Adipocyte (in vitro differentiated cells): Measurements from ENCODE around the gene NELL1.

Experiments used
- DNase-seq: peaks from one replicate; pipeline ENCODE4 v3.0.0-alpha.2; 2015; ENCODE audit warnings: low read depth
- H3K27me3 ChIP-seq: replicated peaks from 2 replicates; pipeline ENCODE4 v1.7.0; 2013; ENCODE audit warnings: mild to moderate bottlenecking, low read length, moderate library complexity; ENCODE audit not compliant: control insufficient read depth, insufficient read depth
- H3K36me3 ChIP-seq: 2 replicates; pipeline ENCODE4 v1.7.0; 2013; ENCODE audit warnings: low read length, mild to moderate bottlenecking, moderate library complexity; ENCODE audit not compliant: control insufficient read depth, insufficient read depth, severe bottlenecking
- H3K4me1 ChIP-seq: 2 replicates; pipeline ENCODE4 v1.7.0; 2013; ENCODE audit warnings: mild to moderate bottlenecking, low read length, moderate library complexity; ENCODE audit not compliant: control insufficient read depth, insufficient read depth
- H3K4me3 ChIP-seq: 2 replicates; pipeline ENCODE4 v1.7.0; 2013; ENCODE audit warnings: mild to moderate bottlenecking, low read length, moderate library complexity
- H3K9ac ChIP-seq: 2 replicates; pipeline ENCODE4 v1.7.0; 2013; ENCODE audit warnings: mild to moderate bottlenecking, low read length, moderate library complexity
- H3K9me3 ChIP-seq: 2 replicates; pipeline ENCODE4 v1.7.0; 2013; ENCODE audit warnings: mild to moderate bottlenecking, low read length, moderate library complexity; ENCODE audit not compliant: control insufficient read depth

The NELL1 gene

GRCh38 chr11:20917306-20917705 is 247.9 kb downstream of the NELL1 start:
- Histone ChIP-seq H3K27me3 (no peaks in the 10 kb centered on the region), H3K4me3 (no peak overlapping the region), H3K4me1 (no peaks in the 10 kb centered on the region), H3K9ac (no peak overlapping the region), H3K36me3 (no peaks in the 10 kb centered on the region), H3K9me3 (no peaks in the 10 kb centered on the region)
- DNase-seq = no peak

DNA sequence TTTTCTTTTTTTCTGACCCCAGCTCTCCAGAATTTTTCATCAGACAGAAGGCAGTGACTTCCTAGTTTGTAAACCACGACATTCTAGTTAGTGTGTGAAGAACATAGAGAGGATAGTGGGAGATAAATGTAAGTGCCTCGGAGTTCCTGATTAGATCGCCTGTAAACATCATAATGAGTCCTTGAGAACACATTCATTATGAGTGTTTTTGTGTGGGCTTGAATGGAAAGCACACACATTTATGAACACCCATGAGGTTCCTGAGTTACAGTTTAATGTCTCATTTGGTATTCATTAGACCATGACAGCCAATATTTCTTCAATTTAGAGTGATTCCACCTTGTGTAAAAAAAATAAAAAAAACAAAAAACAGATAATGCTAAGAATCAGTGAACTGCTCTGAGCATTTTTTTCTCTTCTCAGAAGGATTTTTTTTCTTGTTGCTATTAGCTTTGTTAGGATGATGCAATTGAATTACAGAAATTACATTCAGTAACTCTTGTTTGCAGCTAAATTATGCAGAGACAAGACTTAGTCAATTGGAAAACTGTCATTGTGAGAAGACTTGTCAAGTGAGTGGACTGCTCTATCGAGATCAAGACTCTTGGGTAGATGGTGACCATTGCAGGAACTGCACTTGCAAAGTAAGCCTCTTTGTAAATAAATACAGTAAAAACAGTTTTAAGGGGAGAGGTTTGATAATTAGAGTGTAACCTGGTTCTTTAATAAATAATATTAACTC is 257.6 kb downstream of the NELL1 start:
- Histone ChIP-seq H3K27me3 (no peaks in the 10 kb centered on the region), H3K4me3 (no peak overlapping the region), H3K9me3 (no peaks in the 10 kb centered on the region), H3K4me1 (no peaks in the 10 kb centered on the region), H3K36me3 (no peaks in the 10 kb centered on the region), H3K9ac (no peak overlapping the region)
- DNase-seq = no peak

- no peaks in the 10 kb centered on the region for H3K27me3 ChIP-seq
- no peak for DNase-seq
Observed at GRCh38 chr11:20931029-20931428, 261.6 kb downstream of the NELL1 start.

DNA sequence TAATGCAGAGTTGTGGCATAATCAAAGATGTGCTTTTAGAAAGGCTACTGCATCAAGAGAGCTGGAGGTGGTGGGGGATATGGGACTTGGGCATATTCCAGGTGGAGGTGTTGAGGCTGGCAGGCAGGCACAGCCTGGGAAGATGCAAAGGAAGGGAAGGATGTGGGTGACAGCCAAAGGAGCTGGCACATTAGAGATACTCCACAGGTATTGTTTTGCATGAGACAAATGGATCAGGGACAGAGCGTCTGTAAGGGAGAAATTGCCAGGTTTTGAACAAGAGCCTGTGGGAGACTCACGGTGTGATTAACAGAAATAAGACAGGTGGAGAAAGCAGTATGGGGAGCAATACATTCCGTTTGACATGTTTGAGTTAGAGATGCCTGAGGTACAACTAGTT is 263.7 kb downstream of the NELL1 start:
- H3K9me3 ChIP-seq = no peaks in the 10 kb centered on the region
- no peaks in the 10 kb centered on the region for H3K27me3 ChIP-seq
- H3K9ac ChIP-seq = no peak overlapping the region
- no peaks in the 10 kb centered on the region for H3K4me1 ChIP-seq
- no peak for DNase-seq
- H3K4me3 ChIP-seq = no peak overlapping the region
- no peaks in the 10 kb centered on the region for H3K36me3 ChIP-seq

More at GRCh38 chr11:20931029-20931428, 261.6 kb downstream of the NELL1 start:
- H3K4me3 ChIP-seq = no peak overlapping the region
- no peaks in the 10 kb centered on the region for H3K4me1 ChIP-seq
- H3K9me3 ChIP-seq = no peaks in the 10 kb centered on the region
- H3K36me3 ChIP-seq = no peaks in the 10 kb centered on the region
- H3K9ac ChIP-seq = no peak overlapping the region

DNA sequence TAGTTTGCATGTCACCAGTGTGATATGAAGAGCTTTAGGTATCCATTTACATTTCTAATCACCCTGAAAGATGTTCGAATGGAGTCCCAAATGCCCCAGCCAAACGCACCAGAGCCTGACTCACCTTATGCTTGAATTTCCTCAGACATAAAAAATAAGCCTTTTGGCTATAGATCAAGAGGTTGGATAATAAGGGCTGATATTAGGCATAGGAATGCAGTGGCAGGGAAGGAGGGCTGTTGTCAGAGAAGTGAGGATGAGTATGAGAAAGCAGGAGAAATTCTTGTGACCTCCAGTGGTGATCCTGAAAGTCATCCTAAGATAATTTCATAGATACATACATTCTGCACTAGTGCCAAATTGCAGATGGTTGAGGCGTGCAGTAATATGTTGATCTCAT is 264.6 kb downstream of the NELL1 start:
- H3K9me3 ChIP-seq = no peaks in the 10 kb centered on the region
- H3K36me3 ChIP-seq = no peaks in the 10 kb centered on the region
- no peak overlapping the region for H3K4me3 ChIP-seq
- DNase-seq = no peak
- no peaks in the 10 kb centered on the region for H3K4me1 ChIP-seq
- no peaks in the 10 kb centered on the region for H3K27me3 ChIP-seq
- no peak overlapping the region for H3K9ac ChIP-seq

DNA sequence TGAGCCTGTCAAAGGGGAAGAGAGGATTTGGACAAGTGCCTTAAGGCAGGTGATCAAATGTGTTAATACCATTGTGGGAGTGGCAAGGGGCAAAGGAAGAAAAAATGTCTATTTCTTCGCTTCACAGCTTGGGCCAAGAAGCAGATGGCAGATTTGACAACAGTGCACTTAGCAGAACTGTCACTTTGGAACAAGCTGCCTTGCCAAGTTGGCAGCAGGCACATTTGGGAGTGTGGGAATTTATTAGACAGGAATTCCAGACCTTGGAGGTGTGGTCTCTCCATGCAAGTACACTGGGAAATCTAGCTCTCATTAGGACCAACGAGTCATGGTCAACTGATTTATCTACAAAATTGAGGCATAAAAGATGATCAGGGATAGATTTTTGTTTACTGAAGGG is 265.1 kb downstream of the NELL1 start:
- H3K36me3 ChIP-seq = no peaks in the 10 kb centered on the region
- DNase-seq = no peak
- no peak overlapping the region for H3K9ac ChIP-seq
- no peak overlapping the region for H3K4me3 ChIP-seq
- no peaks in the 10 kb centered on the region for H3K4me1 ChIP-seq
- H3K9me3 ChIP-seq = no peaks in the 10 kb centered on the region
- H3K27me3 ChIP-seq = no peaks in the 10 kb centered on the region

DNA sequence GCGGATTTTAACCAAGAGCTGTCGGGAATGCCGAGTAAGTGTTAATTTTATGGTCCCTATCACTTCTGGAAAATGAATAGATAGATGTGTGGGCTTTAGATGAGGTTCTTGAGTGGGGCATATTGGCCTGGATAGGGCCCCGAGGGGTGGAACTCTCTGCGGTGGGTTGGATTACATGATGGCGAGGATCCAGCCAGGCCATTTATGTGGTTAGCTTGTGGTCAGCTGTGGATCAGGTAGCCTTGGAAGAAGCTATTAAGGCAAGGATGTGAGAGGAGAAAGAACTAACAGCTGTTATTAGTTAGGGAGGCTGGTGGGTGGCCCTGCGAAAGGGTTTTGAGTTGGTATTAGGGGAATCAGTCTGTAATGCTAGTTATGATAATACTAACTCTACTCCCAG is 268.4 kb downstream of the NELL1 start:
- no peak for DNase-seq
- Histone ChIP-seq H3K27me3 (no peaks in the 10 kb centered on the region), H3K4me3 (no peak overlapping the region), H3K36me3 (no peaks in the 10 kb centered on the region), H3K4me1 (no peaks in the 10 kb centered on the region), H3K9me3 (no peaks in the 10 kb centered on the region), H3K9ac (no peak overlapping the region)

- no peaks in the 10 kb centered on the region for H3K27me3 ChIP-seq
- H3K36me3 ChIP-seq = no peaks in the 10 kb centered on the region
- H3K4me3 ChIP-seq = no peak overlapping the region
- no peak for DNase-seq
- no peaks in the 10 kb centered on the region for H3K9me3 ChIP-seq
- no peaks in the 10 kb centered on the region for H3K4me1 ChIP-seq
- no peak overlapping the region for H3K9ac ChIP-seq
Observed at GRCh38 chr11:20949585-20949984, 280.2 kb downstream of the NELL1 start.

DNA sequence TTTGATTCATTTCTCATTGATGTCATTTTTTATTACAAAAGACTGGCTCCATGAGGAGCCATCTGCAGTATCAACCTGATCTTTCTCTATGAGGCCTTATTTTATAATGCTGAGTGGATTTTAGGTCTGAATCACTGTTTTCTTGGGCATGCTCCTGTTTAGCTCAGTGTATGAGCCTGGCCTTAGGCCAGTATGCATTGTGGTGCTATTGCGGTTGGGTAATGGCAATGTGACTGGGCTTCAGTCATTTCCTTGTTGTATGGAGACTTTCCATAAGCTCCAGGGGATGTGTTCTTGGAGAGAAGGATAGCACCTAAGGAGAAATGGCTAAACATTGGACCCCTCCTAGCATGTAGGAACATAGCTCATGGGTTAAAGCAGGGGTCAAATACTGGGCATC is 293.2 kb downstream of the NELL1 start:
- Histone ChIP-seq H3K9ac (no peak overlapping the region), H3K4me1 (no peaks in the 10 kb centered on the region), H3K9me3 (no peaks in the 10 kb centered on the region), H3K36me3 (no peaks in the 10 kb centered on the region), H3K27me3 (no peaks in the 10 kb centered on the region), H3K4me3 (no peak overlapping the region)
- no peak for DNase-seq

GRCh38 chr11:20963596-20963995 is 294.2 kb downstream of the NELL1 start:
- Histone ChIP-seq H3K9me3 (no peaks in the 10 kb centered on the region), H3K4me1 (no peaks in the 10 kb centered on the region), H3K4me3 (no peak overlapping the region), H3K36me3 (no peaks in the 10 kb centered on the region), H3K9ac (no peak overlapping the region), H3K27me3 (no peaks in the 10 kb centered on the region)
- DNase-seq = no peak

GRCh38 chr11:20964985-20965384 is 295.6 kb downstream of the NELL1 start:
- Histone ChIP-seq H3K36me3 (no peaks in the 10 kb centered on the region), H3K9me3 (no peaks in the 10 kb centered on the region), H3K27me3 (no peaks in the 10 kb centered on the region), H3K4me1 (no peaks in the 10 kb centered on the region), H3K9ac (no peak overlapping the region), H3K4me3 (no peak overlapping the region)
- peak; percentile 1 for DNase-seq

- Histone ChIP-seq H3K9me3 (no peaks in the 10 kb centered on the region), H3K36me3 (no peaks in the 10 kb centered on the region), H3K9ac (no peak overlapping the region), H3K4me1 (no peaks in the 10 kb centered on the region), H3K27me3 (no peaks in the 10 kb centered on the region), H3K4me3 (no peak overlapping the region)
- no peak for DNase-seq
Observed at GRCh38 chr11:20966489-20966888, 297.1 kb downstream of the NELL1 start.
